GM10266 (cell line): Measurements from ENCODE around the gene MICALL2.

Source experiments
- DNase-seq: peaks from one replicate; pipeline ENCODE4 v3.0.0; 2012; ENCODE audit errors: extremely low spot score
- TF ChIP-seq, protein P1 (sequence below): IDR thresholded peaks from 2 replicates; pipeline ENCODE4 v1.5.1; 2012; ENCODE audit warnings: mild to moderate bottlenecking, low read depth; ENCODE audit not compliant: control insufficient read depth, insufficient read depth; ENCODE audit errors: missing control alignments

The MICALL2 gene

DNA sequence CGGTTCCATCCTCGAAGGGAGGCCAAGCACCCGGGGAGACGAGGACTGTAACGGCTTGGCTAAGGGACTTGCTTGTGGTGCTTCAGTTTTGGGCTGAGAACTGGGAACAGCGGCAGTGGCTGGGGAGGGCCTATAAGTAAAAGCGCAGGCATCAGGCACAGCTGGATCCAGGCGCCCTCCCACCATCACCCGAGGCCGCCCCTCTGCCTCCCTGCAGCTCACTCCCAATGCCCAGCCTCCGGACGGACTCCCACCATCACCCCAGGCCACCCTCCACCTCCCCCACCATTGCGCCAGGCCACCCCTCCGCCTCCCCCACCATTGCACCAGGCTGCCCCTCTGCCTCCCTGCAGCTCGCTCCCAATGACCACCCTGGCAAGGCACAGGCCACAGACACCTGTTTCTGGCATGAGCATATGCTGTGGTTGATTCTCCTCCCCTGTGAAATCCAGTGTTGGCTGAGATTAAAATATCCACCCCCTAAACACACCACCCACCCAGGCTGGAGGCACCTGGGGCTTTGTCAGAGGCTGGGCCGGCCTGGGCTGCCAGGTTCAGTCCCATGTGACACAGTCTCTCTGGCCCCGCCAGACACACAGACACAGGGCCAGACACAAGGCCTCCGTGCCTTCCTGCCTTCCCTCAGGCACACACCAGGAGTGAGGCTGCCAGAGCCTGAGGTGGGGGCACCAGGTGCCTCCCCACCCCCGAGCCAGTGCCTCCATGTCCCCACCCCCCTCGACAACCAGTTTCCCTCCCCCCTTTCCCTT, 16.7 kb downstream of the MICALL2 start:
- no peak for DNase-seq
- TF ChIP-seq, protein P1, sequence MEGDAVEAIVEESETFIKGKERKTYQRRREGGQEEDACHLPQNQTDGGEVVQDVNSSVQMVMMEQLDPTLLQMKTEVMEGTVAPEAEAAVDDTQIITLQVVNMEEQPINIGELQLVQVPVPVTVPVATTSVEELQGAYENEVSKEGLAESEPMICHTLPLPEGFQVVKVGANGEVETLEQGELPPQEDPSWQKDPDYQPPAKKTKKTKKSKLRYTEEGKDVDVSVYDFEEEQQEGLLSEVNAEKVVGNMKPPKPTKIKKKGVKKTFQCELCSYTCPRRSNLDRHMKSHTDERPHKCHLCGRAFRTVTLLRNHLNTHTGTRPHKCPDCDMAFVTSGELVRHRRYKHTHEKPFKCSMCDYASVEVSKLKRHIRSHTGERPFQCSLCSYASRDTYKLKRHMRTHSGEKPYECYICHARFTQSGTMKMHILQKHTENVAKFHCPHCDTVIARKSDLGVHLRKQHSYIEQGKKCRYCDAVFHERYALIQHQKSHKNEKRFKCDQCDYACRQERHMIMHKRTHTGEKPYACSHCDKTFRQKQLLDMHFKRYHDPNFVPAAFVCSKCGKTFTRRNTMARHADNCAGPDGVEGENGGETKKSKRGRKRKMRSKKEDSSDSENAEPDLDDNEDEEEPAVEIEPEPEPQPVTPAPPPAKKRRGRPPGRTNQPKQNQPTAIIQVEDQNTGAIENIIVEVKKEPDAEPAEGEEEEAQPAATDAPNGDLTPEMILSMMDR = no peak

DNA sequence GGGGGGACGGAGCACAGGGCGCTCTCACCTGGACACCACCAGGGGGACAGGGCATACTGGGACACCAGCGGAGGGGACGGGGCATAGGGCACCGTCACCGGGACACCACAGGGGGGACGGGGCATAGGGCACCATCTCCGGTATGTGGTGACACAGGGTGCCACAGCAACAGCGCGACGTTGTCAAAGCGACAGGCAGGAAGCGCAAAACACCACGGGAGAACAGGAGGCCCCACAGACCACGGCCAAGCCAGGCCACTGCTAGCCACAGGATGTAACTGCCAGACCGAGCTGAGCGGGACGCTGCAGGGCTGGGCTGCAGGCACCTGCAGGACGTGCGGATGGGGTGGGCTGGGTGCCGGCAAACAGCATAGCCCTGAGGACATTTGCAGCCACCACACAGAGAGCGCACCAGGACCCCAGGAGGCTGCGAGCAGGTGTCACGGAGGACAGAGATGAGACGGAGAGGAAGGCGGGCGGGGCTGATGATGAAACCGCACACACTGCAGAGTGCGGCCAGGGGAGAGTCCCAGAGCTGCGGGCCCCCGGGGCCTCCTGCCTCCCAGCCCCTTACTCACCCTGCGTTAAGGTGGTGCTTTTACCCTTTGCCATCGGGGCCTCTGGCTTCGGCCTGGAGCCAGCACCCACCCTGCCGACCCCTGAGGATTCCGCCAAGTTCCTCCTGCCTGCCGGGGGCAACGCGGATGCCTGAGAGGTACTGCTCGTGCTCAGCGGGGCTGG, 17.5 kb downstream of the MICALL2 start:
- TF ChIP-seq, protein P1 = no peak
- no peak for DNase-seq

- TF ChIP-seq, protein P1 = no peak
- no peak for DNase-seq
Observed at GRCh38 chr7:1440620-1441019, 18.6 kb downstream of the MICALL2 start.

DNA sequence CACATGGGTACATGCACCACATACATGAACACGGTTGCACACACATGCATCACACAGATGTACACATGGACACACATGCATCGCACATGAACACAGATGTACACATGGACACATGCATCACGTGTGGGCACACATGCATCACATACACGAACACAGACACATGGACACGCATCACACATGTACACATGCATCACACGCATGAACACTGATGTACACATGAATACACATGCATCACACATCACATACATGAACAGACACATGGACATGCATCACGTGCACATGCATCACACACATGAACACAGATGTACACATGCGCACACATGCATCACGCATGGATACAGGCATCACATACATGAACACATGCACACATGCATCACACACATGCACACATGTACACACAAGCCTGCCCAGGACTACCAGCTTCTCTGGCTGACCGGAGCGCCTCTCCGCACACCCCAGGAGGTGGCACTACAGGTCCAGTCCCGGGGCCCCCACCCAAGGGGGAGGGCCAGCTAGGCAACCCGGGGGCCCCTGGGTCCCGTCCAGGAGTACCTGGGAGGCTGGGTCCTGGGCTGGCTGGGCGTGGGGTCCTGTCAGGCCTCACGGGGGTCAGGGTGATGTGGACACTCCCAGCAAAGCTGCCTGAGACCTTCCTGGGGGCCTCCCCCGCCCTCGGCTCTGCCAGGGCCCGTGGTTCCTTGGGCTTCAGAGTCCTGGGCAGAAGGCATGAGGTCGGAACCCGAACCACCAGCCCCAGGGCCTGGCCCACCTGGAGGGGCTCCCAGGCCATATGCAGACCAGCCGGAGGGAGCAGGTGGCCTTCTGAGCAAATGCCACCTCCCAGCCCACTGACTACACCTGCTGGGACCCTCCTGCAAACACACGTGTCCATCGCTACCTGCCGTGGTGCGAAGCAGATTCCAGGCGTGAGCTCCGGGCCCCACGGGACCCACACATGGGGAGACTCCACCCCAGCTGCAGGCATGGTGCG, 19.6 kb downstream of the MICALL2 start:
- DNase-seq = no peak
- TF ChIP-seq, protein P1 = peak; percentile 25

DNA sequence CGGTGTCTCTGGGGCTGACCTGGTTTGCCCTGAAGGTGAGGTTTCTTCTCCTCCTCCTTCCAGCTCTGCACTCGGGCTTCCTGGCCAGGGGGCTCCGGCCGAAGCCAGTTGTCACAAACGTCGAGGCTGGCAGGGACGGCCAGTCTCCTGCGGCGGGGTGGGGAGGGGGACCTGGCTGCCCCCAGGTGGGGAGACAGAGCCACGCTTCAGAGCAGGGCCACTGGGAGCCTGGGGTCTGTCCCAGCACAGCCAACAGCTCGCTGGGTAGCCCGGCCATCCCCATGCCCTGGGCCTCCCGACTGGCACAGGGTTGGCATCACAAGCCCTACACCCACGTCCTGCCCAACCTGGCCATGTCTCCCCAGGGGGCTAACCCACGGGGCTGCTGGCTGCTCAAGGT, 20.4 kb downstream of the MICALL2 start:
- TF ChIP-seq, protein P1 = no peak
- DNase-seq = no peak

DNA sequence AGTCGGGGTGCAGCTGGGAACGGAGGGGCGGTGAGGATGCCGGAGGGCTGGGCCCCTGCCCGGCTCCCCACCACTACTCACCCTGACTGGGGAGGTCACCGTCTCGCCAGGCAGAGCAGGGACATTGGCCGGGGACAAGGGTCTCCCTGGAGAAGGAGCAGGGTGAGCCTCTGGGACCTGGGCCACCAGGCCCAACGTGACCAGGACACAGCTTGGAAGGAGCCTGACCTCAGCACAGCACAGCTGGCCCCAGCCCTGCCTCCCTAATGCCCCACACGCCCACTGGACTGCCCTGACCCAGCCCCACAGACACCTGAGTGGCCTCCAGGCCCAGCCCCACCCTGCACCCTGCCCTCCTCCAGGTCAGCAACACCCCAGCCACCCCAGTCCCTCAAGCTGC, 21.1 kb downstream of the MICALL2 start:
- no peak for DNase-seq
- TF ChIP-seq, protein P1 = no peak
